C4-2B (cell line): ENCODE measurements around the gene PNO1.

Source experiments
- H3K27ac ChIP-seq: fragments of 450-650 bp; 2 replicates; pipeline ENCODE4 v1.5.1; 2017
- ZFX ChIP-seq: fragments of 450-650 bp; IDR thresholded peaks from 2 replicates; pipeline ENCODE4 v1.6.1; 2017
- TF ChIP-seq, protein P1 (sequence below): fragments of 450-650 bp; conservative IDR thresholded peaks from 2 replicates; pipeline ENCODE4 v1.5.1; 2017; ENCODE audit warnings: mild to moderate bottlenecking

PNO1 gene

GRCh38 chr2:68193787-68194372 lies 36.2 kb downstream of the PNO1 start:
- no peak overlapping the region for H3K27ac ChIP-seq
- no peak for TF ChIP-seq ZFX

GRCh38 chr2:68195096-68195495 lies 37.4 kb downstream of the PNO1 start:
- H3K27ac ChIP-seq: no peak overlapping the region
- no peak for TF ChIP-seq ZFX
- TF ChIP-seq, protein P1, sequence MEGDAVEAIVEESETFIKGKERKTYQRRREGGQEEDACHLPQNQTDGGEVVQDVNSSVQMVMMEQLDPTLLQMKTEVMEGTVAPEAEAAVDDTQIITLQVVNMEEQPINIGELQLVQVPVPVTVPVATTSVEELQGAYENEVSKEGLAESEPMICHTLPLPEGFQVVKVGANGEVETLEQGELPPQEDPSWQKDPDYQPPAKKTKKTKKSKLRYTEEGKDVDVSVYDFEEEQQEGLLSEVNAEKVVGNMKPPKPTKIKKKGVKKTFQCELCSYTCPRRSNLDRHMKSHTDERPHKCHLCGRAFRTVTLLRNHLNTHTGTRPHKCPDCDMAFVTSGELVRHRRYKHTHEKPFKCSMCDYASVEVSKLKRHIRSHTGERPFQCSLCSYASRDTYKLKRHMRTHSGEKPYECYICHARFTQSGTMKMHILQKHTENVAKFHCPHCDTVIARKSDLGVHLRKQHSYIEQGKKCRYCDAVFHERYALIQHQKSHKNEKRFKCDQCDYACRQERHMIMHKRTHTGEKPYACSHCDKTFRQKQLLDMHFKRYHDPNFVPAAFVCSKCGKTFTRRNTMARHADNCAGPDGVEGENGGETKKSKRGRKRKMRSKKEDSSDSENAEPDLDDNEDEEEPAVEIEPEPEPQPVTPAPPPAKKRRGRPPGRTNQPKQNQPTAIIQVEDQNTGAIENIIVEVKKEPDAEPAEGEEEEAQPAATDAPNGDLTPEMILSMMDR: no peak

DNA sequence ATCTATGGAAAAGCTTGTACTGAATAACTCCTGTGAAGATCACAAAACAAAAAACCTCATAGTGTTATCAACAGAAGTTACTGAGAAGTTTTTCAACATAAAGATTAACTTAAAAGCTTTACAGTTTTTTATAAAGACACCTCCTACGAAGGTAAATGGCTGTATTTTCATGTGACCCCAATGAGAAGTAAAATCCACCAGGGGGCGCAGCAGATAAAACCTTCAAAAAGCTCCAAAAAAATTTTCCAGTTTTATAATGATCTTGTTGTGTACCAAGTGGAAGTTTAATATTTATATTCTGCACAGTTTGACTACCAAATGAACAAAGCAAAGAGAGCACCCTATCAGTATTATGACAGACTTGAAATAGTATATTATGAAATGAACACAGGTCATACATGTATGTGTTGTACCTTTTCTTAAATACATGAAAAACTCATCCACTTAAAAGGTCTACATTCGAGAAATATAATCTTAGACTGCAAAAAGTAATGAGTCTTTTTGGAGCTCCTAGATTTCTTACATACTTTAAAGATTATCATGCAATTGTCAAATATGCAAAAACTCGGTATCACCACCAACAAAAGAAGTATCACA lies 38.5 kb downstream of the PNO1 start:
- H3K27ac ChIP-seq: no peak overlapping the region
- no peak for TF ChIP-seq ZFX
- TF ChIP-seq, protein P1: peak; percentile 72

- TF ChIP-seq, protein P1: no peak
- TF ChIP-seq ZFX: no peak
- H3K27ac ChIP-seq: no peak overlapping the region
Observed at GRCh38 chr2:68200157-68200787, 42.6 kb downstream of the PNO1 start.

DNA sequence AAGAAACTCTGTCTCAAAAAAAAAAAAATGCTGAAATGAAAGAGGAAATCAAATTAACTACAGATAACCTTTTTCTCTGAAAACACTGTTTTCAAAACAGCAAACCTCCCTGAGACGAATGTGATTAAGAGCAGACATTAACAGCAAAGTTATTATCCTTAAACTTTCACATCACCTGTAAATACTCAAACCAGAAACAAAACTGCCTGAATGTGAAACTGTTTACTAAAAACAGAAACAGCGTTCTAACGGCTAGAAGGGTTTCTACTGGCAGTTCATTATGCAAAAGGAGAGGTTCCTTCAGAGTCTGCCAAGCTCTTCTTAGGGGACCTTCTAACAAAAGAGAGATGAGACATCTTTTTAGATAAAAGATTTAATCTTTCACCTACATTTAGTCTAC lies 45.9 kb downstream of the PNO1 start:
- H3K27ac ChIP-seq: no peak overlapping the region
- no peak for TF ChIP-seq ZFX
- TF ChIP-seq, protein P1: no peak

DNA sequence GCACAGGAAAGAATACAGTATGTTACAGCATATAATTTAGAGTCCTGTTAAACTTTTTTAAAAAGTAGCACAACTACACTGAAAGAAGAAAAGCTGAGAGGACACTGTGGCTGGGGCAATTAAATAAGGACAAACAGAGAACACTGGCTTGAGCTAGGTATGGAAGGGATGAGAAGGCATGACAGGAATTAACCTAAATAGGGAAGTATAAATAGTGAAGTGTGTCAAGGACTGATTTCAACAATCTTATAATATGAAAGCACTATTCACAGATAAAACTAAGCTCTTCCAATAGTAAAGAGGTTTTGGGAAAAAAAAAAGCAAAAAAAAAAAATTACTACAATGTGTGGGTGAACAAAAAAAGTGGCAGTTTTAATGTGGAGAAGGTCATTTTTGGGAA lies 49.1 kb downstream of the PNO1 start:
- TF ChIP-seq ZFX: no peak
- TF ChIP-seq, protein P1: no peak
- H3K27ac ChIP-seq: no peak overlapping the region

DNA sequence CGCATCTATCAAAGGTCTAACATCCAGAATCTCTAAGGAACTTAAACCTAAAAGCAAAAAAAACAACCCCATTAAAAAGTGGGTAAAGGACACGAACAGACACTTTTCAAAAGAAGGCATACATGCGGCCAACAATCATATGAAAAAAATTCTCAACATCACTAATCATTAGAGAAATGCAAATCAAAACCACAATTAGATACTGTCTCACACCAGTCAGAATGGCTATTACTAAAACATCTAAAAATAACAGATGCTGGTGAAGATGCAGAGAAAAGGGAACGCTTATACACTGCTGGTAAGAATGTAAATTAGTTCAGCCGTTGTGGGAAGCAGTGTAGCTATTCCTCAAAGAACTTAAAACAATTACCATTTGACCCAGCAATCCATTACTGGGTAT lies 56.7 kb downstream of the PNO1 start:
- H3K27ac ChIP-seq: no peak overlapping the region
- TF ChIP-seq ZFX: no peak
- TF ChIP-seq, protein P1: no peak
